HepG2 (cell line): ENCODE results near the gene GLOD5.

Source experiments
- HOXD1 ChIP-seq: sonication (generic); formaldehyde crosslinking; IDR thresholded peaks from 2 replicates; pipeline ENCODE4 v1.5.0; 2020; ENCODE audit warnings: missing genetic modification reagents
- JUN ChIP-seq: sonication (generic); formaldehyde crosslinking; IDR thresholded peaks from 2 replicates; pipeline ENCODE4 v1.4.0; 2020; ENCODE audit warnings: mild to moderate bottlenecking, missing genetic modification reagents
- NR1H2 ChIP-seq: sonication (generic); formaldehyde crosslinking; IDR thresholded peaks from 2 replicates; pipeline ENCODE4 v1.8.1; 2022; ENCODE audit warnings: low read depth, missing genetic modification reagents, borderline replicate concordance
- YY1 ChIP-seq: IDR thresholded peaks from 2 replicates; pipeline ENCODE4 v1.6.1; 2011; ENCODE audit warnings: low read length, low read depth, moderate library complexity, mild to moderate bottlenecking; ENCODE audit not compliant: insufficient read depth, insufficient replicate concordance
- ZNF607 ChIP-seq: sonication (generic); formaldehyde crosslinking; IDR thresholded peaks from 2 replicates; pipeline ENCODE4 v1.5.1; 2020; ENCODE audit warnings: missing genetic modification reagents, mild to moderate bottlenecking, borderline replicate concordance
- ZNF724P ChIP-seq: sonication (generic); formaldehyde crosslinking; IDR thresholded peaks from 2 replicates; pipeline ENCODE4 v1.8.0; 2022; ENCODE audit warnings: missing genetic modification reagents, borderline replicate concordance
- TF ChIP-seq, protein P1 (sequence below): sonication (generic); formaldehyde crosslinking; conservative IDR thresholded peaks from 2 replicates; pipeline ENCODE4 v1.8.0; 2022; ENCODE audit warnings: low read depth, missing genetic modification reagents
- TF ChIP-seq, protein P2 (sequence below): sonication (generic); formaldehyde crosslinking; IDR thresholded peaks from 2 replicates; pipeline ENCODE4 v1.5.0; 2020; ENCODE audit warnings: mild to moderate bottlenecking, missing genetic modification reagents, moderate library complexity

DNA sequence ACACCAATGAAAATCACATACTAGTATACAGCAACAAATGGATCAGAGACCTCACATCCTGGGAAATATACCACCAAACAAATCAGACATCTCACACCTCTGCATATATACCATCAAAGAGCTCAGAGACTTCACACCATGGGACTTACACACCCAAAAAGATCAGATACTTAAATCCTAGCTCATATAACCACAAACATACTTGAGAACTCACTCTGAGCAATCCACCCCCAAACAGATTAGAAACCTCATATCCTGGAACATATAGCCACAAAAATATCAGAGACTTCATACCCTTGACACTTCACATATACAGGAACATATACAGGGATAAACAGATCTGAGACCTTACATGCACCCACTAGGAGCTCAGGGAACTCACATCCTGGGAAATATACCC, 32.9 kb upstream of the GLOD5 start:
- TF ChIP-seq, protein P1, sequence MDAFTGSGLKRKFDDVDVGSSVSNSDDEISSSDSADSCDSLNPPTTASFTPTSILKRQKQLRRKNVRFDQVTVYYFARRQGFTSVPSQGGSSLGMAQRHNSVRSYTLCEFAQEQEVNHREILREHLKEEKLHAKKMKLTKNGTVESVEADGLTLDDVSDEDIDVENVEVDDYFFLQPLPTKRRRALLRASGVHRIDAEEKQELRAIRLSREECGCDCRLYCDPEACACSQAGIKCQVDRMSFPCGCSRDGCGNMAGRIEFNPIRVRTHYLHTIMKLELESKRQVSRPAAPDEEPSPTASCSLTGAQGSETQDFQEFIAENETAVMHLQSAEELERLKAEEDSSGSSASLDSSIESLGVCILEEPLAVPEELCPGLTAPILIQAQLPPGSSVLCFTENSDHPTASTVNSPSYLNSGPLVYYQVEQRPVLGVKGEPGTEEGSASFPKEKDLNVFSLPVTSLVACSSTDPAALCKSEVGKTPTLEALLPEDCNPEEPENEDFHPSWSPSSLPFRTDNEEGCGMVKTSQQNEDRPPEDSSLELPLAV (CRISPR knock-in tag), result no peak
- TF ChIP-seq NR1H2 (CRISPR knock-in tag) (no peak), JUN (CRISPR knock-in tag) (no peak), HOXD1 (no peak), ZNF724P (CRISPR knock-in tag) (no peak), YY1 (no peak), ZNF607 (CRISPR knock-in tag) (no peak)
- TF ChIP-seq, protein P2, sequence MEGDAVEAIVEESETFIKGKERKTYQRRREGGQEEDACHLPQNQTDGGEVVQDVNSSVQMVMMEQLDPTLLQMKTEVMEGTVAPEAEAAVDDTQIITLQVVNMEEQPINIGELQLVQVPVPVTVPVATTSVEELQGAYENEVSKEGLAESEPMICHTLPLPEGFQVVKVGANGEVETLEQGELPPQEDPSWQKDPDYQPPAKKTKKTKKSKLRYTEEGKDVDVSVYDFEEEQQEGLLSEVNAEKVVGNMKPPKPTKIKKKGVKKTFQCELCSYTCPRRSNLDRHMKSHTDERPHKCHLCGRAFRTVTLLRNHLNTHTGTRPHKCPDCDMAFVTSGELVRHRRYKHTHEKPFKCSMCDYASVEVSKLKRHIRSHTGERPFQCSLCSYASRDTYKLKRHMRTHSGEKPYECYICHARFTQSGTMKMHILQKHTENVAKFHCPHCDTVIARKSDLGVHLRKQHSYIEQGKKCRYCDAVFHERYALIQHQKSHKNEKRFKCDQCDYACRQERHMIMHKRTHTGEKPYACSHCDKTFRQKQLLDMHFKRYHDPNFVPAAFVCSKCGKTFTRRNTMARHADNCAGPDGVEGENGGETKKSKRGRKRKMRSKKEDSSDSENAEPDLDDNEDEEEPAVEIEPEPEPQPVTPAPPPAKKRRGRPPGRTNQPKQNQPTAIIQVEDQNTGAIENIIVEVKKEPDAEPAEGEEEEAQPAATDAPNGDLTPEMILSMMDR (CRISPR knock-in tag), result no peak
